Measurements from ENCODE around the gene CROCC.

The CROCC gene

DNA sequence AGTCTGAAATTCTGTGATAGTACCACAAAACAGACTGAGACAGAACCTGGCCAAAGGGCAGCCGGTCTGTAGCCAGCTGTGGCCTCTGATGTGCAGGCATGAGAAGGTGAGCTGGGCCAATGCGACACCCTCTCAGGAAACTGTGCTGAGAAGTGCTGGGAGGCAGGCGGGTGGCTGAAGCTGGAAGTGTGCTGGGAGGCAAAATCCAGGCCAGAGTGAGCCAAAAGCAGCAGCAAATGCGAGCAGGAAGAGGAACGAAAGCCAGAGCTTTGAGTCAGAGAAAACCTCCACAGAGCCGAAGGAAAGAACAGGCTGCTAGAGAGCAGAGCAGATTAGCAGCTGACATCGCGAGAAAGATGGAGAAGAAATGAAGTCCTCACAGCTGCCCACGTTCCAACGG lies 100.2 kb downstream of the CROCC start:
- no peaks in the 10 kb centered on the region for H3K27me3 ChIP-seq (ENCODE audit: insufficient read depth, poor library complexity, severe bottlenecking)
- TF ChIP-seq CTCF (IDR thresholded peaks at IDR 0.05; ENCODE audit: insufficient read depth, low read length) (no peak), GABPA (IDR thresholded peaks at IDR 0.05; ENCODE audit: low read depth) (no peak), POLR2AphosphoS5 (IDR thresholded peaks at IDR 0.05; ENCODE audit: low read depth) (no peak), SPI1 (IDR thresholded peaks at IDR 0.05; ENCODE audit: borderline replicate concordance, low read depth) (no peak), REST (IDR thresholded peaks at IDR 0.05; ENCODE audit: insufficient replicate concordance, low read depth) (no peak)
- no peak overlapping the region for H3K27ac ChIP-seq (replicated peaks)
- DNase-seq (ENCODE audit: low read depth in 1 of 2, low spot score in 1 of 2): no peak
- no peak overlapping the region for H3K4me3 ChIP-seq (replicated peaks; ENCODE audit: insufficient read depth, low read length)
